Measurements from ENCODE around the gene FOXP1.

Gene FOXP1

GRCh38 chr3:71064291-71064955 is 519.1 kb downstream of the FOXP1 start:
- peak; percentile 57 for DNase-seq

DNA sequence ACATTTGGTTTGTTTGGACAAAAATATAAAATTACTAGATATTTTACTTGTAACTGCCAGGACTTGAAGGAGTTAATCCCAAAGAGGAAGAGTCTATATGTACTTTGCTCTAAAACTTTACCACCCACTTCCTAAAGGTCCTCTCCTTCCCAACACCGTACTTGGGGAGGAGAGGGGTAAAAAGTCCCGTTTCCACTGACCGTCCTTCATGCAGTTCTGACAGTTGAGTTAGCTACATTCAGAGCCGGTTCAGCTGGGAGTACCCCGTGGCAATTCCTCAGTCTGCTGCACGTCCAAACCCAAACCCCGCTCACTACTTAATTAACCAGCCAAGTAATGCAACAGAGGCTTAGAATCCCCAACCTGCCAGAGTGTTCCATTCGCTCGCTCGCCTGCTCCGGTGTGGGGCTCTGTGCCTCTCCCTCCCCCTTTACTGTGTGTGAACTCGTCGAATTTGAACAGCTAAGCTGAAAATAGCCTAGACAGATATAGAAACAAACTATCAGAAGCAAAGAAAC is 519.7 kb downstream of the FOXP1 start:
- DNase-seq = peak; percentile 54

GRCh38 chr3:71062952-71063772 is 520.4 kb downstream of the FOXP1 start:
- no peak for DNase-seq

DNA sequence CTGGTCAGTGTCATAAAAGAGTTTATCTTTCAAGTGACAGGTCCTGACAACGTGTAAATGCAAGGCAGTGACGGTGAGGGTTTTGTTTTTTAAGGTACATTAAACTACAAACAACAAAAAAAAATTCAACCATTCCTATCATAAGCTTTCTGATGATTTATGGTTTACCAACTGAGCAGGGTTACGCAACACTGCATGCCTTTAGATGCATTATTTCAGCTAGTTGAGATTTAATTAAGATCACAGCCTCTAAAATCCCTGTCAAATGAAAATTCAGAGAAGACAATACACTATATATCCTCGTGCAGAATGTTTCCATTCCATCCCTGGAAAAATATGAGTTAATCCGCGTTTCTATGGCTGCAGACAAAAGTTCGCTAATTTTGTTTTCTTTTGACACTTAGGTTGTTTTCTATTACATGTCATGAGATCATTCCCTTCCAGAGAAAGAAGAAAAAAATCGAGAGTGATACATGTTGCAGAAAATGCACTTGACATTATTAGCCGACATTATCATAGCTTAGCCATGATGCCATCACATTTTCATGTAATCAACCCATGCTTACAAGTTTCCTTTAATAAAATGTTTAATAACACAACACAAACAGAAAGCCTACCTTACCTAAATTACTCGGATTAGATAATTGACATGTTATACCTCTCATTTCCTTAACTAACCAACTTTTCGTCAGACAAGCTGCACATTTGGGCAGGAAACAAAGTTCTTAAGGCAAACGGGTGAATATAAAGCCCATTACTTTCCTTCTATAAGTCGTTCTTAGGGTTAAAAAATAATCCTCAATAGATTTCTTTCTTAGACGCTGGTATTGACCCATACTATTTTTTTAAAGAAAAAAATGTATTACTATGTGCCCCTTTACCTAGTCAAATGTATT is 521.2 kb downstream of the FOXP1 start:
- DNase-seq = no peak

DNA sequence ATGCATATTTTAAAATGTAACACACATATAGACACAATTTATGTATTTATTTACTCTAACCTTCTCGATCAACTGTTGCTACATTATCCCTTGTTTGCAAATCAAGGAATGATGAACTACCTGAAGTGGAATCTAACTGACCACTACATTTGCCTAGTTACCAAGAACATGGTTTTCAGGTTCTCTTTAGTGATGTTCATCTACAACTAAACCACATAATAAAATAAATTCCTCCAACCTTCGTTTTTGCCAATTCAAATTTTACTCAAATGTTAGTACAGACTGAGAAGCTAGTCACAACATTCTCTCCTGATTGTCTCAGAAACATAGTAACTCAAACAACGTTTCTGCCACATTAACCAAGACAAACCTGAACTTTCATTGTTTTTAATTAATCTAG is 521.9 kb downstream of the FOXP1 start:
- DNase-seq = no peak

GRCh38 chr3:71061037-71061436 is 522.5 kb downstream of the FOXP1 start:
- no peak for DNase-seq

DNA sequence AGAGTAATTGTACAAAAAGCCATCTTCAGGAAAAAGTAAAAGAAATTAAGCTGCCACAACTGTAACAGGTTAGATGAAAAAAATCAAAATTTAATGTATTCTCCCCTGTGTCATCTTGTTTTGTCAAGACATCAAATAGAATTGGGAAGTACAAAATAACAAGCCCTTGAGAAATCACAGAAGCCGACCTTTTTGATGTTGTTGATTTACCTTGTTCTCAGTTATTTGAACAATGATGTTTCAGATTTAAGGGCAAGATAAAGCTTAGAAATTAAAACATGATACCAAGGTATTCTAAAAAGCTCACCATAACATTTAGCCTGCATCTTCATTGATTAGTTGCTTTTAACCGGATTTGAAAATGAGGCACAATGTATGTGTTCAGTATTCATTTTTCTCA is 523.0 kb downstream of the FOXP1 start:
- DNase-seq = no peak

- DNase-seq = no peak
These were observed 526.0 kb downstream of the FOXP1 start for GRCh38 chr3:71057526-71057894.

- no peak for DNase-seq
These were observed 527.2 kb downstream of the FOXP1 start for GRCh38 chr3:71056327-71056726.

GRCh38 chr3:71055257-71056001 is 528.1 kb downstream of the FOXP1 start:
- no peak for DNase-seq

- DNase-seq = no peak
These were observed 529.2 kb downstream of the FOXP1 start for GRCh38 chr3:71054312-71054711.

- DNase-seq = no peak
These were observed 530.0 kb downstream of the FOXP1 start for GRCh38 chr3:71053495-71053894.

GRCh38 chr3:71052716-71053115 is 530.8 kb downstream of the FOXP1 start:
- DNase-seq = no peak

DNA sequence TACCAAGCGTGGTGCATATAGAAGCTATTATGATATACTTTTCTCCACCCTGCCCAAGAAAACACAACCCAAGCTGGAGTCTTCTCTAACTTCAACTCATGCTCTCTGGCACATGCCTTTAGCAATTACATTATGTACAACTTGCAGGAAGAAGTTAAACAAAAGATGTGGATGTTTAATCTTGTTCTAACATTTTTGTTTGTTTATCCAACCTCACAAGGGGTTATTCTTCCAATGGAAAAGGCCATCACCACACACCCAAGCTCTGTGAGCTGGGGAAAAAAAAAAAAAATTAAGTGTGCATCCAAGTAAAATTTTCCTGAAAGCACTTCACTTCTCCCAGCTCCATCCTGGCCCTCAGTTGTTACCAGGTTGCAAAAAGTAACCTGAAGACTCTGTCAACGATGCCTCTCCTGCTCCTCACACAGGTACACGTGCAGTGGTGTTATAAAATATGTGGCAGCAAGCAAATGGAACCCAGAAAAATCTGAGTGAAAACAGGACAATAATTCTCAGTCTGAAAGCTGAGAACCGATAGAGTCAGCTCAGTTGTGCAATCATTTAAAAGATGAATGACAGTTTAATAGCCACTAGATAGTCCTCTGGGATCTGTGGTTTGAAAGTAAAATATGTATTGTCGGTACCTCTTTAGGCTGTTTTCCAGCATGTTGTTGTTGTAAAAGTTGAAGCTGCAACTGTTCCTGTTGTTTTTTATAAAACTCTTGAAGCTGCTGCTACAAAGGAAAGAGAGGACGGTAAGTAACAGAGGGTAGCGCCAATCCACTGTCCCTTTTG is 531.4 kb downstream of the FOXP1 start:
- DNase-seq = no peak

- DNase-seq = no peak
These were observed 532.3 kb downstream of the FOXP1 start for GRCh38 chr3:71051259-71051595.

- no peak for DNase-seq
These were observed 532.8 kb downstream of the FOXP1 start for GRCh38 chr3:71050538-71051258.

- no peak for DNase-seq
These were observed 533.4 kb downstream of the FOXP1 start for GRCh38 chr3:71050166-71050537.

DNA sequence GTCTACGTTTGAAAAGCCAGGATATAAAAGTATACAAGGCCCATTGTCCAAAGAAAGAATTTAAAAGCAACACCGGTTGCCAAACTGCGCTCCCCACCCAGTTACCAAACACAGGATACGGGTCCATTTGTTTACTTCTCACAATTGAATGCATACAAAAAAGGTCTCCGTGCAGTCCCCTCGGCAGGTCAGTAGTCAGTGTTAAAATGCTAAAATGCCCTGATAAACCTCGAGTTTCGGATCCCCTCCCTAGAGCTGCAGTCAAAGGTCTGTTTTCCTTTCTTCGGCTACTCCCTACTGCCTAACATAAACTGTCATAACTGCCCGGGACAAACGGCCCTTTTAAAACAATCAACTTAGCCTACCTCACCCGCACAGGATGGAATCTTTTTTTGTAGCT is 534.6 kb downstream of the FOXP1 start:
- DNase-seq = no peak

- no peak for DNase-seq
These were observed 535.7 kb downstream of the FOXP1 start for GRCh38 chr3:71047616-71048531.

GRCh38 chr3:71046791-71047190 is 536.7 kb downstream of the FOXP1 start:
- no peak for DNase-seq

Data from activated CD8-positive, alpha-beta memory T cell treated with anti-CD3 and anti-CD28 coated beads, Interleukin-2, amount 50 U/mL, for 4 hours (primary cell).